SK-N-SH (cell line): ENCODE results near the gene ZFYVE27.

Experiments used
- CTCF ChIP-seq: fragments of 200-600 bp; sonication (generic); IDR thresholded peaks from 2 replicates; pipeline ENCODE4 v1.6.1; 2017; ENCODE audit warnings: antibody characterized with exemption, mild to moderate bottlenecking, moderate library complexity
- EP300 ChIP-seq, 2 experiments: IDR thresholded peaks; 2 replicates each; pipeline versions ENCODE4 v1.4.0 to v1.6.1; 2012; ENCODE audit warnings: borderline replicate concordance in 1 of 2, low read depth in 1 of 2, low read length in 1 of 2
- JUND ChIP-seq: IDR thresholded peaks from 2 replicates; pipeline ENCODE4 v1.4.0; 2012
- POLR2AphosphoS5 ChIP-seq: IDR thresholded peaks from 2 replicates; pipeline ENCODE4 v1.6.1; 2012; ENCODE audit warnings: low read depth, low read length
- RAD21 ChIP-seq: IDR thresholded peaks from 2 replicates; pipeline ENCODE4 v1.6.1; 2012; ENCODE audit warnings: mild to moderate bottlenecking, low read length
- SIN3A ChIP-seq: IDR thresholded peaks from 2 replicates; pipeline ENCODE4 v1.6.1; 2012; ENCODE audit warnings: low read depth, mild to moderate bottlenecking, low read length, moderate library complexity, borderline replicate concordance
- TAF1 ChIP-seq: IDR thresholded peaks from 2 replicates; pipeline ENCODE4 v1.6.1; 2012; ENCODE audit warnings: low read depth, mild to moderate bottlenecking, low read length, moderate library complexity, borderline replicate concordance
- TF ChIP-seq, protein P1 (sequence below): fragments of 150-350 bp; IDR thresholded peaks from 2 replicates; pipeline ENCODE4 v1.6.1; 2016; ENCODE audit warnings: mild to moderate bottlenecking, low read depth, low read length
- TF ChIP-seq, protein P2 (sequence below): IDR thresholded peaks from 2 replicates; pipeline ENCODE4 v1.6.1; 2012; ENCODE audit warnings: mild to moderate bottlenecking, low read depth, low read length, moderate library complexity
- TF ChIP-seq, protein P3 (sequence below): IDR thresholded peaks from 2 replicates; pipeline ENCODE4 v1.4.0; 2012; ENCODE audit warnings: low read depth

DNA sequence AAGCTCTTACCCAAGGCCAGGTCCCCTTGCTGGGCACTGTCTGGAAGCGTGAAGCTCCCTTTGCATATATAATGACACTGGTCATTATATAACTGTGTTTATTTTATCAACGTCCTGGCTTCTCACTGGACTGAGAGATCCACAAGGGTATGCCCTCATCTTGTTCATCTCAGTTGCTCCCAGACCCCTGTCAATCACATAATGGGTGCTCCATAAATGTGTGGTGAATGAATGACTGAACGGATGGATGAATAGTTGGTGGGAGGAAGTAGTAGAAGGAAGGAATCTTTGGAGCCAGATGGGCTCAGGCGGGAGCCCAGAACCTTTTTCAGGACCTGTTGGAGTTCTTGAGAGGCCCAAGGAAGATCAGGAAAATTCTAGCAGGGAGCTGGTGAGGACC lies 42.6 kb downstream of the ZFYVE27 start:
- TF ChIP-seq RAD21: no peak
- TF ChIP-seq CTCF: no peak
- TF ChIP-seq JUND: no peak
- no peak for TF ChIP-seq TAF1
- no peak for TF ChIP-seq SIN3A
- TF ChIP-seq, protein P1, sequence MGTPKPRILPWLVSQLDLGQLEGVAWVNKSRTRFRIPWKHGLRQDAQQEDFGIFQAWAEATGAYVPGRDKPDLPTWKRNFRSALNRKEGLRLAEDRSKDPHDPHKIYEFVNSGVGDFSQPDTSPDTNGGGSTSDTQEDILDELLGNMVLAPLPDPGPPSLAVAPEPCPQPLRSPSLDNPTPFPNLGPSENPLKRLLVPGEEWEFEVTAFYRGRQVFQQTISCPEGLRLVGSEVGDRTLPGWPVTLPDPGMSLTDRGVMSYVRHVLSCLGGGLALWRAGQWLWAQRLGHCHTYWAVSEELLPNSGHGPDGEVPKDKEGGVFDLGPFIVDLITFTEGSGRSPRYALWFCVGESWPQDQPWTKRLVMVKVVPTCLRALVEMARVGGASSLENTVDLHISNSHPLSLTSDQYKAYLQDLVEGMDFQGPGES: no peak
- no peak for TF ChIP-seq EP300 (IDR thresholded peaks at IDR 0.05; ENCODE audit: borderline replicate concordance in 1 of 2, low read depth in 1 of 2, low read length in 1 of 2)
- TF ChIP-seq, protein P2, sequence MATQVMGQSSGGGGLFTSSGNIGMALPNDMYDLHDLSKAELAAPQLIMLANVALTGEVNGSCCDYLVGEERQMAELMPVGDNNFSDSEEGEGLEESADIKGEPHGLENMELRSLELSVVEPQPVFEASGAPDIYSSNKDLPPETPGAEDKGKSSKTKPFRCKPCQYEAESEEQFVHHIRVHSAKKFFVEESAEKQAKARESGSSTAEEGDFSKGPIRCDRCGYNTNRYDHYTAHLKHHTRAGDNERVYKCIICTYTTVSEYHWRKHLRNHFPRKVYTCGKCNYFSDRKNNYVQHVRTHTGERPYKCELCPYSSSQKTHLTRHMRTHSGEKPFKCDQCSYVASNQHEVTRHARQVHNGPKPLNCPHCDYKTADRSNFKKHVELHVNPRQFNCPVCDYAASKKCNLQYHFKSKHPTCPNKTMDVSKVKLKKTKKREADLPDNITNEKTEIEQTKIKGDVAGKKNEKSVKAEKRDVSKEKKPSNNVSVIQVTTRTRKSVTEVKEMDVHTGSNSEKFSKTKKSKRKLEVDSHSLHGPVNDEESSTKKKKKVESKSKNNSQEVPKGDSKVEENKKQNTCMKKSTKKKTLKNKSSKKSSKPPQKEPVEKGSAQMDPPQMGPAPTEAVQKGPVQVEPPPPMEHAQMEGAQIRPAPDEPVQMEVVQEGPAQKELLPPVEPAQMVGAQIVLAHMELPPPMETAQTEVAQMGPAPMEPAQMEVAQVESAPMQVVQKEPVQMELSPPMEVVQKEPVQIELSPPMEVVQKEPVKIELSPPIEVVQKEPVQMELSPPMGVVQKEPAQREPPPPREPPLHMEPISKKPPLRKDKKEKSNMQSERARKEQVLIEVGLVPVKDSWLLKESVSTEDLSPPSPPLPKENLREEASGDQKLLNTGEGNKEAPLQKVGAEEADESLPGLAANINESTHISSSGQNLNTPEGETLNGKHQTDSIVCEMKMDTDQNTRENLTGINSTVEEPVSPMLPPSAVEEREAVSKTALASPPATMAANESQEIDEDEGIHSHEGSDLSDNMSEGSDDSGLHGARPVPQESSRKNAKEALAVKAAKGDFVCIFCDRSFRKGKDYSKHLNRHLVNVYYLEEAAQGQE: no peak
- TF ChIP-seq, protein P3, sequence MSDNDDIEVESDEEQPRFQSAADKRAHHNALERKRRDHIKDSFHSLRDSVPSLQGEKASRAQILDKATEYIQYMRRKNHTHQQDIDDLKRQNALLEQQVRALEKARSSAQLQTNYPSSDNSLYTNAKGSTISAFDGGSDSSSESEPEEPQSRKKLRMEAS: no peak
- TF ChIP-seq POLR2AphosphoS5: no peak
